GM12873 (cell line): Measurements from ENCODE around the gene ACADM.

Experiments used
- CTCF ChIP-seq: IDR thresholded peaks from 2 replicates; pipeline ENCODE4 v1.5.1; 2012; ENCODE audit warnings: low read depth, mild to moderate bottlenecking, moderate library complexity, low read length, control low read depth; ENCODE audit not compliant: insufficient read depth; ENCODE audit errors: missing control alignments

Gene ACADM

GRCh38 chr1:75724472-75725022 lies at the start of gene ACADM:
TSS of gene ACADM (plus strand) at chr1:75724709. CDS start at chr1:75724788, 79 bp downstream.
- no peak for TF ChIP-seq CTCF

GRCh38 chr1:75677443-75677842 lies 47.1 kb upstream of the ACADM start:
- TF ChIP-seq CTCF, result no peak

GRCh38 chr1:75690547-75690946 lies 34.0 kb upstream of the ACADM start:
- no peak for TF ChIP-seq CTCF

- TF ChIP-seq CTCF, result no peak
Observed at GRCh38 chr1:75693551-75693950, 31.0 kb upstream of the ACADM start.

GRCh38 chr1:75696000-75696399 lies 28.5 kb upstream of the ACADM start:
- TF ChIP-seq CTCF, result no peak

GRCh38 chr1:75707191-75707590 lies 17.3 kb upstream of the ACADM start:
- no peak for TF ChIP-seq CTCF

GRCh38 chr1:75708910-75709309 lies 15.6 kb upstream of the ACADM start:
- no peak for TF ChIP-seq CTCF
